Glutamatergic neuron (in vitro differentiated cells): ENCODE data around the gene KIAA0753. TPM values are rescaled to one million over a fixed set of nuclear protein-coding genes. Genes with fewer than 3 reads are reported as not detected.

Experiments
- DNase-seq: peaks from one replicate; pipeline ENCODE4 v3.0.0; 2022
- H3K27ac Mint-ChIP-seq: one replicate; pipeline ENCODE4 v1.8.0; 2020; ENCODE audit warnings: mild to moderate bottlenecking, mixed read lengths, inconsistent platforms; ENCODE audit not compliant: unreplicated experiment
- H3K27me3 Mint-ChIP-seq: one replicate; pipeline ENCODE4 v1.8.0; 2020; ENCODE audit warnings: mild to moderate bottlenecking, moderate library complexity, mixed read lengths, inconsistent platforms; ENCODE audit not compliant: unreplicated experiment
- H3K36me3 Mint-ChIP-seq: one replicate; pipeline ENCODE4 v1.8.0; 2020; ENCODE audit warnings: mild to moderate bottlenecking, mixed read lengths, inconsistent platforms; ENCODE audit not compliant: unreplicated experiment
- H3K4me1 Mint-ChIP-seq: one replicate; pipeline ENCODE4 v1.8.0; 2020; ENCODE audit warnings: mild to moderate bottlenecking, low read depth, mixed read lengths, inconsistent platforms; ENCODE audit not compliant: unreplicated experiment
- H3K4me3 Mint-ChIP-seq: one replicate; pipeline ENCODE4 v1.8.0; 2020; ENCODE audit warnings: mild to moderate bottlenecking, mixed read lengths, inconsistent platforms; ENCODE audit not compliant: unreplicated experiment
- H3K9me3 Mint-ChIP-seq: one replicate; pipeline ENCODE4 v1.8.0; 2020; ENCODE audit warnings: mild to moderate bottlenecking, moderate library complexity, mixed read lengths, inconsistent platforms; ENCODE audit not compliant: unreplicated experiment
- total RNA-seq: library from RNA; stranded (reverse); fragmentation: NEBNext Ultra II Directional; extraction: Animal tissue kit (Norgen Biotek cat#: 25700); gene quantifications from one replicate; pipeline ENCODE4 v1.2.1, GENCODE V29; 2021; ENCODE audit not compliant: unreplicated experiment
- TF ChIP-seq, protein P1 (sequence below): fragments of 200-600 bp; sonication (generic); IDR thresholded peaks from one replicate; pipeline ENCODE4 v1.5.0; 2021; ENCODE audit not compliant: partially characterized antibody, unreplicated experiment

KIAA0753 gene
- total RNA-seq, 1 donor from 2014 or later, result 25.6 TPM

DNA sequence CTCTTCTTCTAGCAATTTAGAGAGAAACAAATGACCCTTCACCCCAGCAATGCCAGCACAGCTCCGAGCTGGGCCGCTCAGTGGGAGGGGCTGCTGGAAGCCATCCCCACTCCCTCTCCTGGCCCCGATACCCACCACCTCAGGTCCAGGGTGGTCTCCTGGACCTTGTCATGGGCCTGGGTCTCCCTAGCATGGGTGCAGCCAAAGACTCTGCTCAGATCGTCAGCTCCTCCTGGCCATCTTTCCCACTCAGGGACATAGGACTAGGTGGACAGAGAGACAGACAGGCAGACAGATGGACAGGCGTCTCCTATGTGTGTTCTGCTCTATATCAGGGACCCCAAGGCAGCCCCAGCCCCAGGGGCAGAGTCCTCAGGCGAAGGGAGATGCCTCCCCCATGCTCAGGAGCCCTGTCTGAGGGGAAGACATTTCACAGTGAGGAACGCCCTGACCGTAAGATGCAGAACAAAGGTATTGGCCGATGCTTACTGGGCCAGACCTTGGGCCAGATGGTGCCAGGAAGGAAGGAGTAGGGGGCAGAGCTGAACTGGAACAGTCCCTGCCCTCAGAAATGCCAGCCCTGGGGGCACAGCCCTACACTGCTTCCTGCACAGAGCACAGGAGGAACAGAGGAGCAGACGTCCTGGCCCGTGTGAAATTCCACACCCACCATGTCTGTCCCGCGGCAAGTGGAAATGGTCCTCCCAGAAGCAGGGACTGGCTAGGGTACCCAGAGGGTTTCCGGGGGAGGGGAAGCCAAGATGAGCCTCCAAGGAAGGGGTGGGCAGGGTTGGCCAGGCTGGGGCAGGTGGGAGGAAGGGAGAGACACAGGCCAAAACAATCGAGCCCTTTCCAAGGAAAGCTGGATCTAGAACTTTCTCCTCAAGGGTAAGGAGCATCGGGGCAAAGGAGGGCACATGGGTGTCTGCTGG lies 97.2 kb downstream of the KIAA0753 start:
- Mint-ChIP-seq H3K4me1 (peaks cover 18% of the 10 kb centered on the region), H3K36me3 (no peaks in the 10 kb centered on the region), H3K4me3 (no peak overlapping the region), H3K9me3 (peaks cover 16% of the 10 kb centered on the region), H3K27me3 (peaks cover 19% of the 10 kb centered on the region), H3K27ac (no peak overlapping the region)
- no peak for DNase-seq
- TF ChIP-seq, protein P1, sequence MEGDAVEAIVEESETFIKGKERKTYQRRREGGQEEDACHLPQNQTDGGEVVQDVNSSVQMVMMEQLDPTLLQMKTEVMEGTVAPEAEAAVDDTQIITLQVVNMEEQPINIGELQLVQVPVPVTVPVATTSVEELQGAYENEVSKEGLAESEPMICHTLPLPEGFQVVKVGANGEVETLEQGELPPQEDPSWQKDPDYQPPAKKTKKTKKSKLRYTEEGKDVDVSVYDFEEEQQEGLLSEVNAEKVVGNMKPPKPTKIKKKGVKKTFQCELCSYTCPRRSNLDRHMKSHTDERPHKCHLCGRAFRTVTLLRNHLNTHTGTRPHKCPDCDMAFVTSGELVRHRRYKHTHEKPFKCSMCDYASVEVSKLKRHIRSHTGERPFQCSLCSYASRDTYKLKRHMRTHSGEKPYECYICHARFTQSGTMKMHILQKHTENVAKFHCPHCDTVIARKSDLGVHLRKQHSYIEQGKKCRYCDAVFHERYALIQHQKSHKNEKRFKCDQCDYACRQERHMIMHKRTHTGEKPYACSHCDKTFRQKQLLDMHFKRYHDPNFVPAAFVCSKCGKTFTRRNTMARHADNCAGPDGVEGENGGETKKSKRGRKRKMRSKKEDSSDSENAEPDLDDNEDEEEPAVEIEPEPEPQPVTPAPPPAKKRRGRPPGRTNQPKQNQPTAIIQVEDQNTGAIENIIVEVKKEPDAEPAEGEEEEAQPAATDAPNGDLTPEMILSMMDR, result no peak

DNA sequence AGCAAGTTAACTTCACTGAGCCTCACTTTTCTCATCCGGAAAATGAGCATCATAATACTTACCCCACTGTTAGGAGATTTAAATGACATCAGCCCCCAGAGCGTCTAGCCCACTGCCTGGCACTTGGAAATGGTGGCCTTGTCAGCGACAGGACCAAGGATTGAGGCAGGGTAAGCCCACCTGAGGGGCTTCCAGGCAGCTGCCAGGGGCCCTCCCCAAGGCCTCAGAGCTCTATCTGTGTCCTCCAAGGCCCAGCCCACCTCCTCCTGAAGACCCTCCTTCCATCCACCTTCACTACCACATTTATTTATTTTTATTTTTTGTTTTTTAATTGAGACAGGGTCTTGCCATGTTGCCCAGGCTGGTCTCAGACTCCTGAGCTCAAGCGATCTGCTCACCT lies 97.9 kb downstream of the KIAA0753 start:
- TF ChIP-seq, protein P1, result no peak
- H3K4me1 Mint-ChIP-seq, result peaks cover 17% of the 10 kb centered on the region
- no peak for DNase-seq
- peaks cover 20% of the 10 kb centered on the region for H3K27me3 Mint-ChIP-seq
- H3K4me3 Mint-ChIP-seq, result peak overlapping the region; percentile 55
- no peaks in the 10 kb centered on the region for H3K36me3 Mint-ChIP-seq
- peaks cover 16% of the 10 kb centered on the region for H3K9me3 Mint-ChIP-seq
- H3K27ac Mint-ChIP-seq, result no peak overlapping the region

DNA sequence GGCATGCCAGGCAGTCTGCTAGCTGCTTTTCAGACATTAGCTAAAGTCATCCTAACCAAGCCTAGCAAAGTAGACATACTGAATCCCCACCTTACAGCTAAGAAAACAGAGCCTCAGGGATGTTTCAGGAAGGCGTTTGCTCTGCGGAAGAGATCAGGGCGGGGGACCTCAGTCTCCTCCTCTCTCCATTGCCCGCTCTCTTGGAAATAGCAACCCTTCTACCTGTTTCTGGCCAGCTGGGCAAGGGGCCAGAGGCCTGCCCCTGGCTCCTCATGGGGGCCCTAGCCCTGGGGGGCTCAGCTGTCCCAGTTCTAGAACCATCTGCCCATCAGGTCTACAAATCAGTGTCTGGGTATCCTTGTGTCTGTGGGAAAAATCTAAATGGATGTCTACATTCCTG lies 98.6 kb downstream of the KIAA0753 start:
- peaks cover 16% of the 10 kb centered on the region for H3K9me3 Mint-ChIP-seq
- no peak for DNase-seq
- TF ChIP-seq, protein P1, result no peak
- H3K4me3 Mint-ChIP-seq, result peak overlapping the region; percentile 55
- H3K27ac Mint-ChIP-seq, result peak overlapping the region; percentile 56
- peaks cover 20% of the 10 kb centered on the region for H3K27me3 Mint-ChIP-seq
- no peaks in the 10 kb centered on the region for H3K36me3 Mint-ChIP-seq
- H3K4me1 Mint-ChIP-seq, result peaks cover 17% of the 10 kb centered on the region

DNA sequence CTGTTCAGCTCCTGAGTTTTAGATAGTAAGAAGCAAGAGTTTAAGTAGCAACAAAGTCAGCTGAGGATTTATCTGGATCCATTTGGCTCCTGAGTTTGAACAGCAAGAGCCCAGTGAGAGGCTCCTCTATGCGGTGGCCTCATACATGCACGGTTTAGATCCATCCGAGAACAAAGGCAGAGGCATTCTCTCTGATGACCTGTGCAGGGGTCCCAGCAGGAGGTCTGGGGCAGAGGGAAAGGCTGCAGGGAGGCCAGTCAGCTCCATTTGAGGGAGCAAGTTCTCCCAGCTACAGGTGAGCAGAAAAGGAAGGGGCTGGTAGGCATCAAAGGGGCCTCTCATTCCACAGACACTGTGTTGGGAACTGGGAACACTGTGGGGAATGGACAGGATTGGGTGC lies 100.6 kb downstream of the KIAA0753 start:
- Mint-ChIP-seq H3K36me3 (no peaks in the 10 kb centered on the region), H3K4me1 (peaks cover 15% of the 10 kb centered on the region), H3K9me3 (peaks cover 14% of the 10 kb centered on the region), H3K27ac (no peak overlapping the region), H3K4me3 (no peak overlapping the region), H3K27me3 (peaks cover 14% of the 10 kb centered on the region)
- TF ChIP-seq, protein P1, result no peak
- no peak for DNase-seq

DNA sequence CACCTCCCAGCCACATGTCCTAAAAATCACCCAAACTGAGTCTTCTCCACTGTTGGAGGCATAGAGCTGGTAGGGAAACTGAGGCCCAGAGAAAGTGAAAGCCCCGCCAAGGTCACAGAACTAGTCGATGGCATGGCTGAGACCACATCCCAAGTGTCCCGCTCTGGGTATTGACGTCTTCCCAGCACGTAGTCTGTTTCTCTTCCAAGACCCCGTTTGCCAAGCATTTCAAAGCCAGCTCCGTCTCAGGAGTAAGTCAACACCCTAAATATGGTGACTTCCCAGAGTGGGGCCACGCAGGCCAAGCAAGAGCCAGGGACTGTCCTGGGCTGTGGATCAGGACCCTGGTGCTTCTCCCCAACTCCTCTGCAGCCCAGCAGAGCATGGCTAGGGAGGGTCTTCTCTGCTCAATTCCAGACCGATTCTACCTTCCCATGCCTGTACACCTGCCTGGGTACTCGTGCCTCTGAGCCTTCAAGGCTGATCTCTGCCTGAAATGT lies 103.9 kb downstream of the KIAA0753 start:
- Mint-ChIP-seq H3K4me1 (peaks cover 2% of the 10 kb centered on the region), H3K9me3 (peaks cover 7% of the 10 kb centered on the region), H3K36me3 (no peaks in the 10 kb centered on the region), H3K27me3 (peaks cover 6% of the 10 kb centered on the region), H3K27ac (no peak overlapping the region), H3K4me3 (no peak overlapping the region)
- TF ChIP-seq, protein P1, result no peak
- no peak for DNase-seq
